Dendritic cell treated with granulocyte-macrophage colony-stimulating factor and Interleukin-4, amounts not matched to agents 40 ng/mL and 50 ng/mL, for 4 days (primary cell): ENCODE results near the gene ARL10.

ENCODE experiments used
- H3K27ac Mint-ChIP-seq: one replicate; pipeline ENCODE4 v1.8.0; 2022; ENCODE audit warnings: mild to moderate bottlenecking, mixed read lengths
- H3K27me3 Mint-ChIP-seq: one replicate; pipeline ENCODE4 v1.8.0; 2022; ENCODE audit warnings: mild to moderate bottlenecking, mixed read lengths
- H3K36me3 Mint-ChIP-seq: one replicate; pipeline ENCODE4 v1.8.0; 2022; ENCODE audit warnings: low read depth, mixed read lengths
- H3K4me1 Mint-ChIP-seq: one replicate; pipeline ENCODE4 v1.8.0; 2022; ENCODE audit warnings: low read depth, mixed read lengths
- H3K4me3 Mint-ChIP-seq: one replicate; pipeline ENCODE4 v1.8.0; 2022; ENCODE audit warnings: mild to moderate bottlenecking, moderate library complexity, mixed read lengths
- H3K9me3 Mint-ChIP-seq: one replicate; pipeline ENCODE4 v1.8.0; 2022; ENCODE audit warnings: mixed read lengths
- intact Hi-C: fragments of 100-400 bp; cut with micrococcal nuclease; formaldehyde crosslinking; loops from one replicate; pipeline ENCODE4 v1.15.0; 2022

ARL10 gene

GRCh38 chr5:176415952-176416924 lies 51.0 kb downstream of the ARL10 start, which contains the start of gene CLTB:
CLTB (minus strand) TSS chr5:176416539; CDS start chr5:176416363, 176 bp downstream.
- Mint-ChIP-seq H3K36me3 (peaks cover 18% of the 10 kb centered on the region), H3K4me1 (peaks cover 39% of the 10 kb centered on the region), H3K27ac (peak within 1 kb of the TSS; percentile 88), H3K27me3 (peaks cover 9% of the 10 kb centered on the region), H3K4me3 (peak within 1 kb of the TSS; percentile 91), H3K9me3 (no peaks in the 10 kb centered on the region)
- intact Hi-C loops: loop anchor here (1.0 to 10.0 kb wide), 6 partner anchors 27 to 231 kb away; partner anchors contain the start of genes FAF2, RNF44 and TSPAN17

GRCh38 chr5:176416965-176417364 lies 51.7 kb downstream of the ARL10 start:
- H3K9me3 Mint-ChIP-seq: no peaks in the 10 kb centered on the region
- peaks cover 11% of the 10 kb centered on the region for H3K36me3 Mint-ChIP-seq
- intact Hi-C loops: loop anchor here (1.0 to 10.0 kb wide), 6 partner anchors 28 to 230 kb away; partner anchors contain the start of genes FAF2, RNF44 and TSPAN17
- H3K4me3 Mint-ChIP-seq: no peak overlapping the region
- H3K27ac Mint-ChIP-seq: no peak overlapping the region
- peaks cover 9% of the 10 kb centered on the region for H3K27me3 Mint-ChIP-seq
- peaks cover 31% of the 10 kb centered on the region for H3K4me1 Mint-ChIP-seq

GRCh38 chr5:176418251-176418650 lies 53.0 kb downstream of the ARL10 start:
- Mint-ChIP-seq H3K9me3 (no peaks in the 10 kb centered on the region), H3K27me3 (peaks cover 9% of the 10 kb centered on the region), H3K4me3 (no peak overlapping the region), H3K27ac (no peak overlapping the region), H3K36me3 (peaks cover under 1% of the 10 kb centered on the region), H3K4me1 (peaks cover 20% of the 10 kb centered on the region)
- intact Hi-C loops: loop anchor here (10.0 kb wide), 3 partner anchors 67 to 157 kb away; partner anchors contain the start of gene RNF44

- no peak overlapping the region for H3K27ac Mint-ChIP-seq
- no peaks in the 10 kb centered on the region for H3K36me3 Mint-ChIP-seq
- H3K4me1 Mint-ChIP-seq: peaks cover 6% of the 10 kb centered on the region
- H3K4me3 Mint-ChIP-seq: no peak overlapping the region
- H3K27me3 Mint-ChIP-seq: peaks cover 9% of the 10 kb centered on the region
- intact Hi-C loops: no loop called here
- H3K9me3 Mint-ChIP-seq: no peaks in the 10 kb centered on the region
These were observed 54.8 kb downstream of the ARL10 start for GRCh38 chr5:176420086-176420485.

GRCh38 chr5:176420972-176421544 lies 55.8 kb downstream of the ARL10 start:
- H3K9me3 Mint-ChIP-seq: peaks cover 5% of the 10 kb centered on the region
- no peaks in the 10 kb centered on the region for H3K36me3 Mint-ChIP-seq
- H3K4me3 Mint-ChIP-seq: no peak overlapping the region
- intact Hi-C loops: no loop called here
- no peak overlapping the region for H3K27ac Mint-ChIP-seq
- peaks cover 9% of the 10 kb centered on the region for H3K27me3 Mint-ChIP-seq
- H3K4me1 Mint-ChIP-seq: no peaks in the 10 kb centered on the region

GRCh38 chr5:176424181-176424580 lies 58.9 kb downstream of the ARL10 start:
- no peak overlapping the region for H3K27ac Mint-ChIP-seq
- no peaks in the 10 kb centered on the region for H3K36me3 Mint-ChIP-seq
- intact Hi-C loops: no loop called here
- peaks cover 4% of the 10 kb centered on the region for H3K27me3 Mint-ChIP-seq
- H3K9me3 Mint-ChIP-seq: peaks cover 5% of the 10 kb centered on the region
- peaks cover 5% of the 10 kb centered on the region for H3K4me1 Mint-ChIP-seq
- no peak overlapping the region for H3K4me3 Mint-ChIP-seq

GRCh38 chr5:176425138-176425537 lies 59.9 kb downstream of the ARL10 start:
- no peak overlapping the region for H3K4me3 Mint-ChIP-seq
- intact Hi-C loops: no loop called here
- H3K27me3 Mint-ChIP-seq: peaks cover 4% of the 10 kb centered on the region
- H3K27ac Mint-ChIP-seq: no peak overlapping the region
- no peaks in the 10 kb centered on the region for H3K36me3 Mint-ChIP-seq
- peaks cover 5% of the 10 kb centered on the region for H3K4me1 Mint-ChIP-seq
- H3K9me3 Mint-ChIP-seq: peaks cover 5% of the 10 kb centered on the region

GRCh38 chr5:176425791-176426190 lies 60.5 kb downstream of the ARL10 start:
- no peak overlapping the region for H3K27ac Mint-ChIP-seq
- H3K36me3 Mint-ChIP-seq: no peaks in the 10 kb centered on the region
- peaks cover 5% of the 10 kb centered on the region for H3K4me1 Mint-ChIP-seq
- H3K4me3 Mint-ChIP-seq: no peak overlapping the region
- H3K9me3 Mint-ChIP-seq: peaks cover 5% of the 10 kb centered on the region
- intact Hi-C loops: no loop called here
- no peaks in the 10 kb centered on the region for H3K27me3 Mint-ChIP-seq

- Mint-ChIP-seq H3K27ac (no peak overlapping the region), H3K36me3 (no peaks in the 10 kb centered on the region), H3K4me1 (peaks cover 5% of the 10 kb centered on the region), H3K27me3 (no peaks in the 10 kb centered on the region), H3K9me3 (peaks cover 5% of the 10 kb centered on the region), H3K4me3 (no peak overlapping the region)
- intact Hi-C loops: no loop called here
These were observed 61.6 kb downstream of the ARL10 start for GRCh38 chr5:176426876-176427275.

GRCh38 chr5:176427971-176428370 lies 62.7 kb downstream of the ARL10 start:
- Mint-ChIP-seq H3K27ac (no peak overlapping the region), H3K4me3 (no peak overlapping the region), H3K9me3 (peaks cover 5% of the 10 kb centered on the region), H3K36me3 (no peaks in the 10 kb centered on the region), H3K4me1 (peaks cover 5% of the 10 kb centered on the region), H3K27me3 (no peaks in the 10 kb centered on the region)
- intact Hi-C loops: no loop called here

GRCh38 chr5:176429972-176430371 lies 64.7 kb downstream of the ARL10 start:
- H3K27me3 Mint-ChIP-seq: no peaks in the 10 kb centered on the region
- H3K4me1 Mint-ChIP-seq: peaks cover 5% of the 10 kb centered on the region
- peaks cover 5% of the 10 kb centered on the region for H3K9me3 Mint-ChIP-seq
- H3K36me3 Mint-ChIP-seq: no peaks in the 10 kb centered on the region
- no peak overlapping the region for H3K4me3 Mint-ChIP-seq
- intact Hi-C loops: no loop called here
- H3K27ac Mint-ChIP-seq: no peak overlapping the region
